Prostate gland (tissue), 2 donors: ENCODE data around the gene KIF5A. TPM values are rescaled to one million over a fixed set of nuclear protein-coding genes. Genes with fewer than 3 reads are reported as not detected.

ENCODE experiments used
- DNase-seq: peaks from one replicate; pipeline ENCODE4 v3.0.0-alpha.2; 2019; ENCODE audit warnings: low spot score
- H3K27ac ChIP-seq, 2 donors: fragments of 200-600 bp; sonication (generic); 2 replicates each; pipeline ENCODE4 v1.5.1; 2017 to 2019
- H3K27me3 ChIP-seq: fragments of 200-600 bp; sonication (generic); replicated peaks from 2 replicates; pipeline ENCODE4 v1.5.1; 2019; ENCODE audit not compliant: insufficient read depth
- H3K36me3 ChIP-seq, 2 donors: fragments of 200-600 bp; sonication (generic); 1 replicate in 1 of 2; 2 replicates in 1 of 2; pipeline versions ENCODE4 v1.5.1 to v1.8.1; 2017 to 2019
- H3K4me1 ChIP-seq: fragments of 200-600 bp; sonication (generic); replicated peaks from 2 replicates; pipeline ENCODE4 v1.5.1; 2019
- H3K4me3 ChIP-seq, 2 donors: fragments of 200-600 bp; sonication (generic); 2 replicates each; pipeline ENCODE4 v1.5.1; 2017 to 2019
- H3K9me3 ChIP-seq: fragments of 200-600 bp; sonication (generic); 2 replicates; pipeline ENCODE4 v1.5.1; 2017
- CTCF ChIP-seq, 4 experiments: fragments of 200-600 bp in 2 of 4; fragments of 450-650 bp in 2 of 4; sonication (generic) in 2 of 4; IDR thresholded peaks; 1 replicate in 3 of 4; 2 replicates in 1 of 4; pipeline ENCODE4 v1.5.1; 2016 to 2019; ENCODE audit warnings: antibody characterized with exemption in 4 of 4, mild to moderate bottlenecking in 2 of 4, moderate library complexity in 2 of 4
- POLR2A ChIP-seq: fragments of 450-650 bp; IDR thresholded peaks from one replicate; pipeline ENCODE4 v1.6.1; 2016; ENCODE audit warnings: antibody characterized with exemption, mild to moderate bottlenecking
- POLR2AphosphoS5 ChIP-seq: sonication (generic); formaldehyde crosslinking; IDR thresholded peaks from one replicate; pipeline ENCODE4 v1.6.1; 2017; ENCODE audit warnings: antibody characterized with exemption
- WGBS: methylation state at CpG from one replicate; pipeline ENCODE4 v1.1.5; 2018; 5-methylcytosine and 5-hydroxymethylcytosine counted together
- intact Hi-C: fragments of 100-400 bp; cut with DNase I; formaldehyde crosslinking; loops from one replicate; pipeline ENCODE4 v1.14.2; 2022
- total RNA-seq, 2 donors: library from RNA; depleted of rRNA; stranded (reverse); fragments of >200 nt; gene quantifications; one replicate each; pipeline ENCODE4 v1.1.0, GENCODE V29; 2016

KIF5A gene
- total RNA-seq, 2 donors from 2014 or later = 0.50 to 3.7 TPM

DNA sequence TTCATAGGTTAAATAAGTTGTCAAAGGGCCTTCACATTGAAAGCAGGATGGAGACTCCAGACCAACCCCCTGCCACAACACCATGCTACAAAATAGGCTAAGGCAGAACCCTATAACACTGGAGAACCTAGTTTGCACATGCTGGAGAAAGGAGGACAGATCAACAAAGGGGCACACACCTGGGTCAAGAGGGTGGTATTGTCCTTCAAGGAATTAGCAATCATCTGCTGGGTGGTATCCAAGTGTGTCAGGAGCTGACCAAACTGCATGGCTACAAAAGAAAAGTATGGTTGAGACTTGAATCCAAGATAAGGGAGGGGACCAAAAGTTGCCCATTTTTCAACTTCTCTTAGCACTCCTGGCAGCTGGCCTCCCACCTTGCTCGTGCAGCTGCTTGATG lies 18.0 kb upstream of the KIF5A start:
- no peak for DNase-seq
- Histone ChIP-seq H3K4me1 (no peaks in the 10 kb centered on the region), H3K27me3 (no peaks in the 10 kb centered on the region), H3K36me3 (peaks cover 9 to 10% of the 10 kb centered on the region in 2 donors), H3K27ac (no peak overlapping the region), H3K9me3 (no peaks in the 10 kb centered on the region), H3K4me3 (no peak overlapping the region)
- TF ChIP-seq POLR2A = no peak
- no peak for TF ChIP-seq POLR2AphosphoS5
- no peak for TF ChIP-seq CTCF (IDR thresholded peaks at IDR 0.05)
- 82% methylated on average over 1 of the region's 1 CpG for WGBS
- intact Hi-C loops = no loop called here

DNA sequence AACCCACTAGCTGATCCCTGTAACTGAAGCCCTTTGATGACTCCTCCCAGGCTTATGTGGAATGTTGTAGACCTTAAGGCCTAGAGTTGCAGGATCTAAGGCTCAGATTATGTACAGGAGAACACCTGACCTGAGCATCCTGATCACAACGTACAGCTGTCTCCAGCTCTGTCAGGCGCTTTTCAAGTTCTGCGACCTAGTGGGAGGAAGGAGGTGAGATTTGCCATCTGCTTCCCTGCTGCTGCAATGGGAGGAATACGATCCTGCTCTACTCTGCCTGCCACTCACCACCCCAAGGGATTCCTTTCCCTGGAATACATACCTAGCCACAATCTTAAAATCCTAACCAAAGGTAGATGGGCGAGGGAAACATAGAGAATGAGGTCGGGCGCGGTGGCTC lies 16.7 kb upstream of the KIF5A start:
- DNase-seq = no peak
- no peaks in the 10 kb centered on the region for H3K4me1 ChIP-seq
- intact Hi-C loops = no loop called here
- H3K36me3 ChIP-seq = peaks cover 9 to 10% of the 10 kb centered on the region in 2 donors
- no peak overlapping the region for H3K27ac ChIP-seq
- 97% methylated on average over 8 of the region's 8 CpGs for WGBS
- H3K4me3 ChIP-seq = no peak overlapping the region
- H3K9me3 ChIP-seq = no peaks in the 10 kb centered on the region
- H3K27me3 ChIP-seq = no peaks in the 10 kb centered on the region
- TF ChIP-seq POLR2AphosphoS5 = no peak
- no peak for TF ChIP-seq POLR2A
- no peak for TF ChIP-seq CTCF (IDR thresholded peaks at IDR 0.05)

GRCh38 chr12:57534250-57534649 lies 15.6 kb upstream of the KIF5A start:
- H3K27ac ChIP-seq = no peak overlapping the region
- no peak for TF ChIP-seq POLR2A
- no peak for TF ChIP-seq CTCF (IDR thresholded peaks at IDR 0.05)
- no peak for TF ChIP-seq POLR2AphosphoS5
- no peaks in the 10 kb centered on the region for H3K27me3 ChIP-seq
- no peaks in the 10 kb centered on the region for H3K9me3 ChIP-seq
- intact Hi-C loops = no loop called here
- no peaks in the 10 kb centered on the region for H3K4me1 ChIP-seq
- H3K36me3 ChIP-seq = peaks cover 6 to 10% of the 10 kb centered on the region in 2 donors
- 94% methylated on average over 5 of the region's 5 CpGs for WGBS
- no peak overlapping the region for H3K4me3 ChIP-seq
- no peak for DNase-seq

- H3K27ac ChIP-seq = no peak overlapping the region
These were observed 14.8 kb upstream of the KIF5A start for GRCh38 chr12:57534991-57535543.

More at GRCh38 chr12:57534991-57535543, 14.8 kb upstream of the KIF5A start:
- intact Hi-C loops = no loop called here
- WGBS = 91% methylated on average over 3 of the region's 3 CpGs
- Histone ChIP-seq H3K4me3 (no peak overlapping the region), H3K36me3 (peaks cover 0 to 10% of the 10 kb centered on the region in 2 donors), H3K4me1 (no peaks in the 10 kb centered on the region), H3K27me3 (no peaks in the 10 kb centered on the region), H3K9me3 (no peaks in the 10 kb centered on the region)
- TF ChIP-seq POLR2A = no peak
- no peak for TF ChIP-seq POLR2AphosphoS5
- TF ChIP-seq CTCF (IDR thresholded peaks at IDR 0.05) = no peak
- DNase-seq = no peak
